ENCODE data around the gene ZNF44.
A peak's percentile ranks its signal among the peaks of the same experiment; 100 is the strongest.

ZNF44 gene

GRCh38 chr19:12294249-12295158 lies at the start of gene ZNF44 (continued):
- TF ChIP-seq ZEB2 (tag by site-specific recombination; IDR thresholded peaks at IDR 0.05) = peak; percentile 41; the same call in 1 of the 2 replicates
- TF ChIP-seq, protein P1, sequence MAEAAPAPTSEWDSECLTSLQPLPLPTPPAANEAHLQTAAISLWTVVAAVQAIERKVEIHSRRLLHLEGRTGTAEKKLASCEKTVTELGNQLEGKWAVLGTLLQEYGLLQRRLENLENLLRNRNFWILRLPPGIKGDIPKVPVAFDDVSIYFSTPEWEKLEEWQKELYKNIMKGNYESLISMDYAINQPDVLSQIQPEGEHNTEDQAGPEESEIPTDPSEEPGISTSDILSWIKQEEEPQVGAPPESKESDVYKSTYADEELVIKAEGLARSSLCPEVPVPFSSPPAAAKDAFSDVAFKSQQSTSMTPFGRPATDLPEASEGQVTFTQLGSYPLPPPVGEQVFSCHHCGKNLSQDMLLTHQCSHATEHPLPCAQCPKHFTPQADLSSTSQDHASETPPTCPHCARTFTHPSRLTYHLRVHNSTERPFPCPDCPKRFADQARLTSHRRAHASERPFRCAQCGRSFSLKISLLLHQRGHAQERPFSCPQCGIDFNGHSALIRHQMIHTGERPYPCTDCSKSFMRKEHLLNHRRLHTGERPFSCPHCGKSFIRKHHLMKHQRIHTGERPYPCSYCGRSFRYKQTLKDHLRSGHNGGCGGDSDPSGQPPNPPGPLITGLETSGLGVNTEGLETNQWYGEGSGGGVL (tag by site-specific recombination; IDR thresholded peaks at IDR 0.05) = no peak
- no peak for TF ChIP-seq ZNF623 (tag by site-specific recombination; IDR thresholded peaks at IDR 0.05)
- no peak for TF ChIP-seq PRDM10 (tag by site-specific recombination; IDR thresholded peaks at IDR 0.05)
- no peak for TF ChIP-seq ZNF639 (tag by site-specific recombination; IDR thresholded peaks at IDR 0.05)
- no peak for TF ChIP-seq ZNF112 (tag by site-specific recombination; IDR thresholded peaks at IDR 0.05)
- no peak for TF ChIP-seq ZNF548 (tag by site-specific recombination; IDR thresholded peaks at IDR 0.05)
- TF ChIP-seq ZNF658 (tag by site-specific recombination; IDR thresholded peaks at IDR 0.05) = no peak
- TF ChIP-seq PRDM4 (tag by site-specific recombination; IDR thresholded peaks at IDR 0.05) = no peak
- TF ChIP-seq KLF10 (tag by site-specific recombination; IDR thresholded peaks at IDR 0.05) = peak; percentile 57; the same call in 1 of the 2 replicates
- TF ChIP-seq ZNF37A (tag by site-specific recombination; IDR thresholded peaks at IDR 0.05) = no peak
- TF ChIP-seq OSR2 (tag by site-specific recombination; IDR thresholded peaks at IDR 0.05) = peak; percentile 49
- TF ChIP-seq ZNF146 (tag by site-specific recombination; IDR thresholded peaks at IDR 0.05) = no peak
- no peak; the same call in 1 of the 2 replicates for TF ChIP-seq ZNF76 (tag by site-specific recombination; IDR thresholded peaks at IDR 0.05; ENCODE audit: borderline replicate concordance, low read depth)
- TF ChIP-seq HOXC10 (CRISPR knock-in tag; IDR thresholded peaks at IDR 0.05) = no peak
- no peak for TF ChIP-seq ZNF580 (tag by site-specific recombination; IDR thresholded peaks at IDR 0.05)
- TF ChIP-seq YY1 (tag by site-specific recombination; IDR thresholded peaks at IDR 0.05) = no peak
- TF ChIP-seq, protein P2, sequence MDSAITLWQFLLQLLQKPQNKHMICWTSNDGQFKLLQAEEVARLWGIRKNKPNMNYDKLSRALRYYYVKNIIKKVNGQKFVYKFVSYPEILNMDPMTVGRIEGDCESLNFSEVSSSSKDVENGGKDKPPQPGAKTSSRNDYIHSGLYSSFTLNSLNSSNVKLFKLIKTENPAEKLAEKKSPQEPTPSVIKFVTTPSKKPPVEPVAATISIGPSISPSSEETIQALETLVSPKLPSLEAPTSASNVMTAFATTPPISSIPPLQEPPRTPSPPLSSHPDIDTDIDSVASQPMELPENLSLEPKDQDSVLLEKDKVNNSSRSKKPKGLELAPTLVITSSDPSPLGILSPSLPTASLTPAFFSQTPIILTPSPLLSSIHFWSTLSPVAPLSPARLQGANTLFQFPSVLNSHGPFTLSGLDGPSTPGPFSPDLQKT (IDR thresholded peaks at IDR 0.05; ENCODE audit: borderline replicate concordance, low read depth, low read length) = no peak
- peak; percentile 31; the same call in 1 of the 2 replicates for TF ChIP-seq ZNF785 (tag by site-specific recombination; IDR thresholded peaks at IDR 0.05)
- TF ChIP-seq ZNF529 (tag by site-specific recombination; IDR thresholded peaks at IDR 0.05; ENCODE audit: insufficient replicate concordance) = no peak
- TF ChIP-seq ZNF664 (tag by site-specific recombination; IDR thresholded peaks at IDR 0.05) = no peak
- TF ChIP-seq, protein P3, sequence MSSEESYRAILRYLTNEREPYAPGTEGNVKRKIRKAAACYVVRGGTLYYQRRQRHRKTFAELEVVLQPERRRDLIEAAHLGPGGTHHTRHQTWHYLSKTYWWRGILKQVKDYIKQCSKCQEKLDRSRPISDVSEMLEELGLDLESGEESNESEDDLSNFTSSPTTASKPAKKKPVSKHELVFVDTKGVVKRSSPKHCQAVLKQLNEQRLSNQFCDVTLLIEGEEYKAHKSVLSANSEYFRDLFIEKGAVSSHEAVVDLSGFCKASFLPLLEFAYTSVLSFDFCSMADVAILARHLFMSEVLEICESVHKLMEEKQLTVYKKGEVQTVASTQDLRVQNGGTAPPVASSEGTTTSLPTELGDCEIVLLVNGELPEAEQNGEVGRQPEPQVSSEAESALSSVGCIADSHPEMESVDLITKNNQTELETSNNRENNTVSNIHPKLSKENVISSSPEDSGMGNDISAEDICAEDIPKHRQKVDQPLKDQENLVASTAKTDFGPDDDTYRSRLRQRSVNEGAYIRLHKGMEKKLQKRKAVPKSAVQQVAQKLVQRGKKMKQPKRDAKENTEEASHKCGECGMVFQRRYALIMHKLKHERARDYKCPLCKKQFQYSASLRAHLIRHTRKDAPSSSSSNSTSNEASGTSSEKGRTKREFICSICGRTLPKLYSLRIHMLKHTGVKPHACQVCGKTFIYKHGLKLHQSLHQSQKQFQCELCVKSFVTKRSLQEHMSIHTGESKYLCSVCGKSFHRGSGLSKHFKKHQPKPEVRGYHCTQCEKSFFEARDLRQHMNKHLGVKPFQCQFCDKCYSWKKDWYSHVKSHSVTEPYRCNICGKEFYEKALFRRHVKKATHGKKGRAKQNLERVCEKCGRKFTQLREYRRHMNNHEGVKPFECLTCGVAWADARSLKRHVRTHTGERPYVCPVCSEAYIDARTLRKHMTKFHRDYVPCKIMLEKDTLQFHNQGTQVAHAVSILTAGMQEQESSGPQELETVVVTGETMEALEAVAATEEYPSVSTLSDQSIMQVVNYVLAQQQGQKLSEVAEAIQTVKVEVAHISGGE (tag by site-specific recombination; conservative IDR thresholded peaks at IDR 0.05; ENCODE audit: low read depth) = peak; percentile 84
